SK-N-SH treated with all-trans-retinoic acid at 6 μM for 48 hours (cell line): ENCODE measurements around the gene CFAP58.

ENCODE experiments used
- ARNTL ChIP-seq: fragments of 450-650 bp; formaldehyde crosslinking; IDR thresholded peaks from 2 replicates; pipeline ENCODE4 v1.5.0; 2020; ENCODE audit warnings: low read depth, mild to moderate bottlenecking, moderate library complexity, borderline replicate concordance
- ESRRG ChIP-seq: fragments of 250-450 bp; sonication (Bioruptor Pico); IDR thresholded peaks from 2 replicates; pipeline ENCODE4 v1.6.1; 2021; ENCODE audit warnings: mild to moderate bottlenecking
- ZC3H10 ChIP-seq: fragments of 250-450 bp; sonication (Bioruptor Pico); IDR thresholded peaks from 2 replicates; pipeline ENCODE4 v1.5.1; 2021; ENCODE audit warnings: mild to moderate bottlenecking, moderate library complexity

DNA sequence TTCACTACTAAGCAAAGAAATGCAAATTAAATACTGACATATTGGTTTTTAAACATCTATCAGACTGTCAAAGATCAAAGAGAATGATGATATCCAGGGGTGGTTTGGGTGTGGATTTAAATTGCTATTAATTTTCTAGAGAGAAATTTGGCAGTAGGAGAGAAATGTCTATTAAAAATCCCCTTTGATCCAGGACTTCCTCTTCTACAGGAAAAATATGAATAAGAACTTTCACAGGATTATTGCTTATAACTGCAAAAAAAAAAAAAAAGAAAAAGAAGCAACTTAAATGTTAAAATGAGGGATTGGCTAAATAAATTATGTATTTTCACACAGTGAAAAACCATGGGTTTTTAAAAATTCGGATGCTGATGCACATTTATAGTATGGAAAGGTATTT is 21.0 kb downstream of the CFAP58 start:
- TF ChIP-seq ZC3H10 (CRISPR knock-in tag) (no peak), ARNTL (CRISPR knock-in tag) (no peak), ESRRG (CRISPR knock-in tag) (no peak)
